ENCODE measurements around the gene SPOCK3. TPM values are rescaled to one million over a fixed set of nuclear protein-coding genes. Genes with fewer than 3 reads are reported as not detected.

Gene SPOCK3
- total RNA-seq, 1 experiment from 2014 or later: 1.4 TPM

DNA sequence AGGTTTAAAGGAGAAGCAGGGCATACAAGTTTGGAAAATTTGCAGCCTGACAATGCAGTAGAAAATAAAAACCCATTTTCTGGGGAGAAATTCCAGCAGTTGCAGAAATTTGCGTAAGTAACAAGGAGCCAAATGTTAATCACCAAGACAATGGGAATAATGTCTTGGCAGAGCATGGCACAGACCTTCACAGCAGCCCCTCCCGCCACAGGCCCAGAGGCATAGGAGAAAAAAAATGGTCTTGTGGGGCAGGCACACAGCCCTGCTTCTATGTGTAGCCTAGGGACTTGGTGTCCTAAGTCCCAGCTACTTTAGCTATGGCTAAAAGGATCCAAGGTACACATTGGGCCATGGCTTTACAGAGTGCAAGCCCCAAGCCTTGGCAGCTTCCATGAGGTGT lies 65.7 kb downstream of the SPOCK3 start:
- POLR2A ChIA-PET: no interaction called here
- Histone ChIP-seq H3K9me3 (ENCODE audit: control insufficient read depth, insufficient read depth, low read depth, low read length) (no peaks in the 10 kb centered on the region), H3K4me1 (ENCODE audit: control insufficient read depth, insufficient read depth, low read length) (no peaks in the 10 kb centered on the region), H3K4me3 (ENCODE audit: low read depth in 2 of 2, low read length in 2 of 2) (no peak overlapping the region), H3K36me3 (ENCODE audit: control insufficient read depth, insufficient read depth, low read length) (no peaks in the 10 kb centered on the region), H3K27me3 (ENCODE audit: control insufficient read depth, insufficient read depth, low read length) (no peaks in the 10 kb centered on the region), H3K27ac (ENCODE audit: low read length) (no peak overlapping the region)
- DNase-seq (ENCODE audit: low read depth, low spot score): no peak
- ATAC-seq: no peak
- BruUV-seq (replicated peaks): no TSS peak
- CTCF ChIA-PET: no interaction called here
- intact Hi-C loops (cut with micrococcal nuclease; ENCODE audit: unreplicated experiment): no loop called here
- TF ChIP-seq TCF7L2 (IDR thresholded peaks at IDR 0.05; ENCODE audit: low read depth, low read length) (no peak), SIN3A (IDR thresholded peaks at IDR 0.05; ENCODE audit: borderline replicate concordance, insufficient read depth, low read depth, low read length) (no peak), POLR2AphosphoS5 (IDR thresholded peaks at IDR 0.05; ENCODE audit: low read depth, low read length) (no peak)
- TF ChIP-seq, protein P1, sequence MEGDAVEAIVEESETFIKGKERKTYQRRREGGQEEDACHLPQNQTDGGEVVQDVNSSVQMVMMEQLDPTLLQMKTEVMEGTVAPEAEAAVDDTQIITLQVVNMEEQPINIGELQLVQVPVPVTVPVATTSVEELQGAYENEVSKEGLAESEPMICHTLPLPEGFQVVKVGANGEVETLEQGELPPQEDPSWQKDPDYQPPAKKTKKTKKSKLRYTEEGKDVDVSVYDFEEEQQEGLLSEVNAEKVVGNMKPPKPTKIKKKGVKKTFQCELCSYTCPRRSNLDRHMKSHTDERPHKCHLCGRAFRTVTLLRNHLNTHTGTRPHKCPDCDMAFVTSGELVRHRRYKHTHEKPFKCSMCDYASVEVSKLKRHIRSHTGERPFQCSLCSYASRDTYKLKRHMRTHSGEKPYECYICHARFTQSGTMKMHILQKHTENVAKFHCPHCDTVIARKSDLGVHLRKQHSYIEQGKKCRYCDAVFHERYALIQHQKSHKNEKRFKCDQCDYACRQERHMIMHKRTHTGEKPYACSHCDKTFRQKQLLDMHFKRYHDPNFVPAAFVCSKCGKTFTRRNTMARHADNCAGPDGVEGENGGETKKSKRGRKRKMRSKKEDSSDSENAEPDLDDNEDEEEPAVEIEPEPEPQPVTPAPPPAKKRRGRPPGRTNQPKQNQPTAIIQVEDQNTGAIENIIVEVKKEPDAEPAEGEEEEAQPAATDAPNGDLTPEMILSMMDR (IDR thresholded peaks at IDR 0.05): no peak
- TF ChIP-seq, protein P2, sequence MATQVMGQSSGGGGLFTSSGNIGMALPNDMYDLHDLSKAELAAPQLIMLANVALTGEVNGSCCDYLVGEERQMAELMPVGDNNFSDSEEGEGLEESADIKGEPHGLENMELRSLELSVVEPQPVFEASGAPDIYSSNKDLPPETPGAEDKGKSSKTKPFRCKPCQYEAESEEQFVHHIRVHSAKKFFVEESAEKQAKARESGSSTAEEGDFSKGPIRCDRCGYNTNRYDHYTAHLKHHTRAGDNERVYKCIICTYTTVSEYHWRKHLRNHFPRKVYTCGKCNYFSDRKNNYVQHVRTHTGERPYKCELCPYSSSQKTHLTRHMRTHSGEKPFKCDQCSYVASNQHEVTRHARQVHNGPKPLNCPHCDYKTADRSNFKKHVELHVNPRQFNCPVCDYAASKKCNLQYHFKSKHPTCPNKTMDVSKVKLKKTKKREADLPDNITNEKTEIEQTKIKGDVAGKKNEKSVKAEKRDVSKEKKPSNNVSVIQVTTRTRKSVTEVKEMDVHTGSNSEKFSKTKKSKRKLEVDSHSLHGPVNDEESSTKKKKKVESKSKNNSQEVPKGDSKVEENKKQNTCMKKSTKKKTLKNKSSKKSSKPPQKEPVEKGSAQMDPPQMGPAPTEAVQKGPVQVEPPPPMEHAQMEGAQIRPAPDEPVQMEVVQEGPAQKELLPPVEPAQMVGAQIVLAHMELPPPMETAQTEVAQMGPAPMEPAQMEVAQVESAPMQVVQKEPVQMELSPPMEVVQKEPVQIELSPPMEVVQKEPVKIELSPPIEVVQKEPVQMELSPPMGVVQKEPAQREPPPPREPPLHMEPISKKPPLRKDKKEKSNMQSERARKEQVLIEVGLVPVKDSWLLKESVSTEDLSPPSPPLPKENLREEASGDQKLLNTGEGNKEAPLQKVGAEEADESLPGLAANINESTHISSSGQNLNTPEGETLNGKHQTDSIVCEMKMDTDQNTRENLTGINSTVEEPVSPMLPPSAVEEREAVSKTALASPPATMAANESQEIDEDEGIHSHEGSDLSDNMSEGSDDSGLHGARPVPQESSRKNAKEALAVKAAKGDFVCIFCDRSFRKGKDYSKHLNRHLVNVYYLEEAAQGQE (IDR thresholded peaks at IDR 0.05; ENCODE audit: insufficient read depth in 1 of 2, low read depth in 2 of 2, low read length in 1 of 2): no peak
- in situ Hi-C loops (cut with HindIII; ENCODE audit: low pct_unique_long_range_greater_than_20kb, low sequenced_read_pairs): no loop called here

DNA sequence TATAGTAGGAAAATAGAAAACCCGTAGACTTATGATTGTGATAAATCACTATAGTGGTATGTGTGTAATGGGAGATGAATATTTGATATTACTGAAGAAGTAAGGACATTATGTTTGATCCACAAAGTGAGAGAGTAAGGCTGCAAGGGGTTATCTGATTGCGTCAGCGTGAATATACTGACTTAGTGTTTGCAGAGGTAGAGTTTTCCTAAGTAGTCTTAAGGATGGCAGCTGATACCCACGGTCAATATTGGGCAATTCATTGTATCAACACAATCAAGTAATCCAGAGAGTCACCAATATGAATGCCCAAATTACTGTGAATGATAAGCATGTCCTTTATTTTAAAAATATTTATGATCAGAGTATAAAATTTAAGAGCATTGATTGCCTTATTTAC lies 83.7 kb downstream of the SPOCK3 start:
- intact Hi-C loops (cut with micrococcal nuclease; ENCODE audit: unreplicated experiment): no loop called here
- no peak for TF ChIP-seq POLR2AphosphoS5 (IDR thresholded peaks at IDR 0.05; ENCODE audit: low read depth, low read length)
- TF ChIP-seq SIN3A (IDR thresholded peaks at IDR 0.05; ENCODE audit: borderline replicate concordance, insufficient read depth, low read depth, low read length): no peak
- TF ChIP-seq, protein P2 (IDR thresholded peaks at IDR 0.05; ENCODE audit: insufficient read depth in 1 of 2, low read depth in 2 of 2, low read length in 1 of 2): no peak
- TF ChIP-seq, protein P1 (IDR thresholded peaks at IDR 0.05): no peak
- TF ChIP-seq TCF7L2 (IDR thresholded peaks at IDR 0.05; ENCODE audit: low read depth, low read length): no peak
- ChIA-PET CTCF (no interaction called here), POLR2A (no interaction called here)
- Histone ChIP-seq H3K27me3 (ENCODE audit: control insufficient read depth, insufficient read depth, low read length) (no peaks in the 10 kb centered on the region), H3K9me3 (ENCODE audit: control insufficient read depth, insufficient read depth, low read depth, low read length) (no peaks in the 10 kb centered on the region), H3K36me3 (ENCODE audit: control insufficient read depth, insufficient read depth, low read length) (no peaks in the 10 kb centered on the region), H3K27ac (ENCODE audit: low read length) (no peak overlapping the region), H3K4me1 (ENCODE audit: control insufficient read depth, insufficient read depth, low read length) (no peaks in the 10 kb centered on the region), H3K4me3 (ENCODE audit: low read depth in 2 of 2, low read length in 2 of 2) (no peak overlapping the region)
- ATAC-seq (no peak), DNase-seq (ENCODE audit: low read depth, low spot score) (no peak)
- no TSS peak for BruUV-seq (replicated peaks)
- in situ Hi-C loops (cut with HindIII; ENCODE audit: low pct_unique_long_range_greater_than_20kb, low sequenced_read_pairs): no loop called here

Data from Panc1 (cell line).